ENCODE measurements around the gene VPS35.

VPS35 gene

GRCh38 chr16:46688654-46689364 is at the start of gene VPS35:
Gene VPS35, minus strand, starts transcription at chr16:46689178. Its CDS starts 45 bp downstream, at chr16:46689133.
- DNase-seq = peak; percentile 99

- no peak for DNase-seq
Measured at GRCh38 chr16:46737621-46738214, 48.7 kb upstream of the VPS35 start.

GRCh38 chr16:46736695-46737094 is 47.7 kb upstream of the VPS35 start:
- no peak for DNase-seq

- no peak for DNase-seq
Measured at GRCh38 chr16:46733319-46733830, 44.4 kb upstream of the VPS35 start.

- DNase-seq = no peak
Measured at GRCh38 chr16:46732561-46732960, 43.6 kb upstream of the VPS35 start.

GRCh38 chr16:46731691-46732555 is 42.9 kb upstream of the VPS35 start:
- no peak for DNase-seq

GRCh38 chr16:46730801-46731690 is 42.1 kb upstream of the VPS35 start:
- peak; percentile 20 for DNase-seq

GRCh38 chr16:46730126-46730525 is 41.1 kb upstream of the VPS35 start:
- no peak for DNase-seq

GRCh38 chr16:46729326-46729995 is 40.5 kb upstream of the VPS35 start:
- DNase-seq = no peak

GRCh38 chr16:46728806-46729205 is 39.8 kb upstream of the VPS35 start:
- no peak for DNase-seq

- no peak for DNase-seq
Measured at GRCh38 chr16:46727630-46728029, 38.7 kb upstream of the VPS35 start.

GRCh38 chr16:46727184-46727583 is 38.2 kb upstream of the VPS35 start:
- no peak for DNase-seq

- DNase-seq = no peak
Measured at GRCh38 chr16:46721885-46722284, 32.9 kb upstream of the VPS35 start.

GRCh38 chr16:46720619-46721018 is 31.6 kb upstream of the VPS35 start:
- no peak for DNase-seq

- no peak for DNase-seq
Measured at GRCh38 chr16:46719528-46719927, 30.6 kb upstream of the VPS35 start.

- DNase-seq = no peak
Measured at GRCh38 chr16:46718214-46718613, 29.2 kb upstream of the VPS35 start.

- no peak for DNase-seq
Measured at GRCh38 chr16:46717692-46718091, 28.7 kb upstream of the VPS35 start.

- no peak for DNase-seq
Measured at GRCh38 chr16:46715769-46716305, 26.9 kb upstream of the VPS35 start.

- no peak for DNase-seq
Measured at GRCh38 chr16:46714797-46715591, 26.0 kb upstream of the VPS35 start.

- DNase-seq = no peak
Measured at GRCh38 chr16:46713634-46714033, 24.7 kb upstream of the VPS35 start.

GRCh38 chr16:46712911-46713310 is 23.9 kb upstream of the VPS35 start:
- no peak for DNase-seq

Measured in retina (tissue), 1 donor.